Left ventricle myocardium inferior (tissue), 1 donor: ENCODE results near the gene SEMA7A. TPM values are rescaled to one million over a fixed set of nuclear protein-coding genes. Genes with fewer than 3 reads are reported as not detected.

ENCODE experiments used
- DNase-seq: peaks from one replicate; pipeline ENCODE4 v3.0.0-alpha.2; 2020
- H3K27ac ChIP-seq: fragments of 200-600 bp; replicated peaks from 2 replicates; pipeline ENCODE4 v1.8.0; 2021
- H3K27me3 ChIP-seq: fragments of 200-600 bp; 2 replicates; pipeline ENCODE4 v1.8.0; 2021; ENCODE audit warnings: low read depth
- H3K36me3 ChIP-seq: fragments of 200-600 bp; 2 replicates; pipeline ENCODE4 v1.8.0; 2021
- H3K4me1 ChIP-seq: fragments of 200-600 bp; 2 replicates; pipeline ENCODE4 v1.8.0; 2021
- H3K4me3 ChIP-seq: fragments of 200-600 bp; 2 replicates; pipeline ENCODE4 v1.8.0; 2021; ENCODE audit warnings: mild to moderate bottlenecking, moderate library complexity
- H3K9me3 ChIP-seq: fragments of 200-600 bp; replicated peaks from 2 replicates; pipeline ENCODE4 v1.8.0; 2021
- intact Hi-C: fragments of 100-400 bp; cut with micrococcal nuclease; formaldehyde crosslinking; loops from one replicate; pipeline ENCODE4 v1.11.0; 2022
- total RNA-seq: library from RNA; stranded (reverse); fragmentation: NEBNext Ultra II Directional; extraction: Animal tissue kit (Norgen Biotek cat#: 25700); gene quantifications from one replicate; pipeline ENCODE4 v1.2.1, GENCODE V29; 2021
- TF ChIP-seq, protein P1 (sequence below): fragments of 200-600 bp; IDR thresholded peaks from 2 replicates; pipeline ENCODE4 v1.8.0; 2021; ENCODE audit warnings: antibody characterized with exemption, mild to moderate bottlenecking, borderline replicate concordance
- donor health status: DM: no; HTN: yes; CAD: no; lungs with severe emphysema.

SEMA7A gene
- total RNA-seq, 1 donor from 2014 or later: 1.5 TPM

DNA sequence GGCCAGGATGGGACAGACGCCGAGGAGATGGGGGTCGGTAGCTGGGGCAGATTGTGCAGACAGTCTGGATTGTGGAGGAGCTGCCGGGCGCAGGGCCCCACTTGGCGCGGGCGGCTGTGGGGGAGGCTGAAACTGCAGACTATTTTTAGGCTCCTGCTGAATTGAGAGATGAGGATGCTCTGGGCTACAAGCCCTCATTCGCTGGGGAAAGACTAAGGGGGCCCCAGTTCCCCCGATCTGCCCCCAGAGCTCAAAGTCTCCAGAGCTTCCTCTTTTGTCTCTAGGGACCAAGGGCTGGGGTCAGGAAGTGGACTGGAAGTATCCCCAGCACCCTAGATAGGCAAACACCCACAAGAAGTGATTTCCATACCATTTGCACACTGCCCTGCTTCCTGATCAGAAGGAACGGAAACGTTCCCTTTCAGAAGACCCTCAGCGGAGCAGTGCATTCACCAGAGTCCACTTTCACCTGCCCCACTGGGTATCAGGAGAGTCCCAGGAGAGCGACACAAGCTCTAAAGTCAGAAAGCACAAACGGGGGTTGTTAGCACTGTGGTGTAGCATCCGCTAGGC is 29.7 kb downstream of the SEMA7A start:
- no peak for DNase-seq
- H3K27me3 ChIP-seq: peaks cover 4% of the 10 kb centered on the region
- TF ChIP-seq, protein P1, sequence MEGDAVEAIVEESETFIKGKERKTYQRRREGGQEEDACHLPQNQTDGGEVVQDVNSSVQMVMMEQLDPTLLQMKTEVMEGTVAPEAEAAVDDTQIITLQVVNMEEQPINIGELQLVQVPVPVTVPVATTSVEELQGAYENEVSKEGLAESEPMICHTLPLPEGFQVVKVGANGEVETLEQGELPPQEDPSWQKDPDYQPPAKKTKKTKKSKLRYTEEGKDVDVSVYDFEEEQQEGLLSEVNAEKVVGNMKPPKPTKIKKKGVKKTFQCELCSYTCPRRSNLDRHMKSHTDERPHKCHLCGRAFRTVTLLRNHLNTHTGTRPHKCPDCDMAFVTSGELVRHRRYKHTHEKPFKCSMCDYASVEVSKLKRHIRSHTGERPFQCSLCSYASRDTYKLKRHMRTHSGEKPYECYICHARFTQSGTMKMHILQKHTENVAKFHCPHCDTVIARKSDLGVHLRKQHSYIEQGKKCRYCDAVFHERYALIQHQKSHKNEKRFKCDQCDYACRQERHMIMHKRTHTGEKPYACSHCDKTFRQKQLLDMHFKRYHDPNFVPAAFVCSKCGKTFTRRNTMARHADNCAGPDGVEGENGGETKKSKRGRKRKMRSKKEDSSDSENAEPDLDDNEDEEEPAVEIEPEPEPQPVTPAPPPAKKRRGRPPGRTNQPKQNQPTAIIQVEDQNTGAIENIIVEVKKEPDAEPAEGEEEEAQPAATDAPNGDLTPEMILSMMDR: no peak
- no peaks in the 10 kb centered on the region for H3K9me3 ChIP-seq
- H3K4me3 ChIP-seq: no peak overlapping the region
- H3K4me1 ChIP-seq: peaks cover 24% of the 10 kb centered on the region
- H3K27ac ChIP-seq: no peak overlapping the region
- intact Hi-C loops: no loop called here
- no peaks in the 10 kb centered on the region for H3K36me3 ChIP-seq

DNA sequence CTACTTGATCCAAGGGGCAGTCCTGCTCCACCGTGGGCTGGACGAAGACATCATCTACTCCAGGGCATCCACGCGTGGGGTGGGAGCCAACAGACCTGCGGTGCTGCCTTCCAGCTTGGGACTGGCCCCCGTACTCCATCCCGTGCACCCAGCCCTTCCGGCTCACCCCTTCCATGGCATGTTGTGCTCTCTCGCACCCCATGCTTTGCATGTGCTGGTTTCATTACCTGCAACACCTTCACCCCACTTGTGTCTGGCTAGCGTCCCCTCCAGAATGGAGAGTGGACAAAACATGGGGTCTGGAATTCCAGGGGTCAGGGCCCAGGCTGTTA is 30.2 kb downstream of the SEMA7A start:
- Histone ChIP-seq H3K4me1 (peaks cover 24% of the 10 kb centered on the region), H3K4me3 (no peak overlapping the region), H3K27me3 (peaks cover 4% of the 10 kb centered on the region), H3K36me3 (no peaks in the 10 kb centered on the region), H3K27ac (no peak overlapping the region), H3K9me3 (no peaks in the 10 kb centered on the region)
- DNase-seq: no peak
- TF ChIP-seq, protein P1: no peak
- intact Hi-C loops: no loop called here

GRCh38 chr15:74402873-74403587 is 30.7 kb downstream of the SEMA7A start:
- Histone ChIP-seq H3K27me3 (peaks cover 2% of the 10 kb centered on the region), H3K36me3 (no peaks in the 10 kb centered on the region), H3K4me3 (no peak overlapping the region), H3K27ac (no peak overlapping the region), H3K9me3 (no peaks in the 10 kb centered on the region), H3K4me1 (peaks cover 24% of the 10 kb centered on the region)
- TF ChIP-seq, protein P1: no peak
- no peak for DNase-seq
- intact Hi-C loops: no loop called here

GRCh38 chr15:74402337-74402841 is 31.4 kb downstream of the SEMA7A start:
- Histone ChIP-seq H3K27ac (no peak overlapping the region), H3K36me3 (no peaks in the 10 kb centered on the region), H3K27me3 (no peaks in the 10 kb centered on the region), H3K4me3 (no peak overlapping the region), H3K9me3 (no peaks in the 10 kb centered on the region), H3K4me1 (peaks cover 24% of the 10 kb centered on the region)
- DNase-seq: no peak
- intact Hi-C loops: no loop called here
- TF ChIP-seq, protein P1: no peak

DNA sequence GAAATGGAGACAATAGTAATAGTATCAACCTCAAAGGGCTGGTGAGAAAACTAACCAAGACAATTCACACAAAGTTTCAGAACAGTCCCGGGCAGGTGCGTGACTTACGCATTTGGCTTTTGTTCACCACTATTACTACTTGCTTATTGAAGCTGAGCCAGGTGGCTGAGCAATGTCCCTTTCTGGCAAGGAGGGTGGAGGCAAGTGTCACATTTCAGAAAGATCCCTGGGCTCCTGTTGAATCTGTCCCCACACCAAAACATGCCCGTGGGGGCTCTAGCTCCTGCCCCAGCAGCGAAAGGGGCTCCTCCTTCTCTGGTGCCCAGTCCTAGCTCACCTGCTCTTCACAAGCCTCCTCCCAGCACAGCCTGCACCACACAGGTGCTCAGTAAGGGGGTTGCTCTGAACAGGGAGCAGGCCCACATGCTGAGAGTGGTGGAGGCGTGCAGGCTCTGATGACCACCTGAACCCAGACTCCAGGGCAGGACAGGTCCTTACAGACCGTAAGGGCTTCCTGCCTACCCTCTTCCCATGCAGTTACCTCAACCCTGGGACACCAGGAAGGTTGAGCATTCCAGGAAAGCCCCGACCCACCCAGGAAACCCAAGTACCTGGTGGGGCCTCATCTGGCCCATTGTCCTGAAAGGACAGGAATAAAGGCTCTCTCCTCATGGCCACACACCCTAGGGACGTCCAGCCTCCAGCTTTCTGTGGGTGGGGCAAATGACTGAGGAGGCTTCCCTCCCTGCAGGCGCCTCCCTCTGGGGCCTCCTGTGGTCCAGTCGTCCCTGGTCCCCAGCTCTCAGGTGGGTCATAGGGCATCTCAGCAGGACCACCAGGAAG is 32.6 kb downstream of the SEMA7A start:
- Histone ChIP-seq H3K27me3 (no peaks in the 10 kb centered on the region), H3K4me1 (peaks cover 24% of the 10 kb centered on the region), H3K36me3 (no peaks in the 10 kb centered on the region), H3K4me3 (no peak overlapping the region), H3K27ac (no peak overlapping the region), H3K9me3 (no peaks in the 10 kb centered on the region)
- intact Hi-C loops: no loop called here
- TF ChIP-seq, protein P1: no peak
- no peak for DNase-seq
